Measurements from ENCODE around the gene C11orf58.

C11orf58 gene

GRCh38 chr11:16738193-16738946 lies at the start of gene C11orf58:
Gene C11orf58, plus strand, starts transcription at chr11:16738647. Its CDS starts 132 bp downstream, at chr11:16738779.
- peak; percentile 83 to 84 for DNase-seq (ENCODE audit: low read depth in 2 of 2)

GRCh38 chr11:16690086-16690485 lies 48.4 kb upstream of the C11orf58 start:
- DNase-seq (ENCODE audit: low read depth in 2 of 2) = no peak

GRCh38 chr11:16703795-16704194 lies 34.7 kb upstream of the C11orf58 start:
- no peak for DNase-seq (ENCODE audit: low read depth in 2 of 2)

- no peak for DNase-seq (ENCODE audit: low read depth in 2 of 2)
Measured at GRCh38 chr11:16713594-16713993, 24.9 kb upstream of the C11orf58 start.

- no peak for DNase-seq (ENCODE audit: low read depth in 2 of 2)
Measured at GRCh38 chr11:16722581-16723344, 15.7 kb upstream of the C11orf58 start.

- DNase-seq (ENCODE audit: low read depth in 2 of 2) = no peak
Measured at GRCh38 chr11:16727806-16728205, 10.6 kb upstream of the C11orf58 start.

GRCh38 chr11:16737818-16738192 lies 642 bp upstream of the C11orf58 start:
- DNase-seq (ENCODE audit: low read depth in 2 of 2) = no peak

GRCh38 chr11:16738947-16739815 lies 734 bp downstream of the C11orf58 start:
- DNase-seq (ENCODE audit: low read depth in 2 of 2) = no peak

- DNase-seq (ENCODE audit: low read depth in 2 of 2) = no peak
Measured at GRCh38 chr11:16741473-16741872, 3.0 kb downstream of the C11orf58 start.

GRCh38 chr11:16743478-16743877 lies 5.0 kb downstream of the C11orf58 start:
- no peak for DNase-seq (ENCODE audit: low read depth in 2 of 2)

- no peak for DNase-seq (ENCODE audit: low read depth in 2 of 2)
Measured at GRCh38 chr11:16744128-16744725, 5.8 kb downstream of the C11orf58 start.

GRCh38 chr11:16745950-16746605 lies 7.6 kb downstream of the C11orf58 start:
- no peak for DNase-seq (ENCODE audit: low read depth in 2 of 2)

- DNase-seq (ENCODE audit: low read depth in 2 of 2) = no peak
Measured at GRCh38 chr11:16749092-16749491, 10.6 kb downstream of the C11orf58 start.

- no peak for DNase-seq (ENCODE audit: low read depth in 2 of 2)
Measured at GRCh38 chr11:16749666-16750065, 11.2 kb downstream of the C11orf58 start.

- no peak for DNase-seq (ENCODE audit: low read depth in 2 of 2)
Measured at GRCh38 chr11:16750417-16750816, 12.0 kb downstream of the C11orf58 start.

- DNase-seq (ENCODE audit: low read depth in 2 of 2) = no peak
Measured at GRCh38 chr11:16758382-16759024, 20.1 kb downstream of the C11orf58 start.

GRCh38 chr11:16759857-16760508 lies 21.5 kb downstream of the C11orf58 start:
- no peak for DNase-seq (ENCODE audit: low read depth in 2 of 2)

GRCh38 chr11:16763746-16764145 lies 25.3 kb downstream of the C11orf58 start:
- DNase-seq (ENCODE audit: low read depth in 2 of 2) = no peak

GRCh38 chr11:16764888-16765287 lies 26.4 kb downstream of the C11orf58 start:
- no peak for DNase-seq (ENCODE audit: low read depth in 2 of 2)

- no peak for DNase-seq (ENCODE audit: low read depth in 2 of 2)
Measured at GRCh38 chr11:16767137-16767536, 28.7 kb downstream of the C11orf58 start.

Data from stimulated activated CD4-positive, alpha-beta T cell treated with anti-CD3 and anti-CD28 coated beads, Interleukin-1b, Interleukin-23, amount 100 ng/mL, for 1 hour (primary cell).